HCT116 (cell line): ENCODE data around the gene LPIN1. TPM values are rescaled to one million over a fixed set of nuclear protein-coding genes. Genes with fewer than 3 reads are reported as not detected.

ENCODE experiments used
- ATAC-seq: fragments of 200-7000 bp; cut with Tn5 transposase; 2 replicates; pipeline ENCODE4 v1.9.1; 2020; ENCODE audit warnings: mild to moderate bottlenecking, moderate library complexity
- BruUV-seq: library from RNA; stranded (reverse); fragments of 400-500 nt; replicated peaks from 2 replicates; lab custom pipeline; 2021; lab: Mats Ljungman, UMichigan
- CTCF ChIA-PET: fragments of 300-600 bp; sonication (Branson Sonifier 250); formaldehyde crosslinking; loops from one replicate; lab custom pipeline; 2021; ENCODE audit warnings: antibody characterized with exemption; lab: Charles Lee
- POLR2A ChIA-PET: fragments of 300-600, 350-600 bp; sonication (Branson Sonifier 250); formaldehyde crosslinking; loops from one replicate; lab custom pipeline; 2021; ENCODE audit warnings: antibody characterized with exemption; lab: Charles Lee
- RAD21 ChIA-PET, 2 experiments: fragments of 300-600 bp; sonication (Branson Sonifier 250); formaldehyde crosslinking; loops; one replicate each; lab custom pipeline; 2023; ENCODE audit warnings: low total read pairs in 2 of 2; ENCODE audit not compliant: uncharacterized antibody in 2 of 2, unreplicated experiment in 2 of 2, low non-redundant PET in 1 of 2; lab: Charles Lee
- DNase-seq: peaks from one replicate; pipeline ENCODE4 v3.0.0-alpha.2; 2010; ENCODE audit warnings: low read depth, low spot score
- H2AFZ ChIP-seq: fragments of 200-600 bp; shearing (Covaris generic), sonication (generic); 2 replicates; pipeline ENCODE4 v1.6.1; 2017; ENCODE audit warnings: low read depth, mixed run types, mixed read lengths, antibody characterized with exemption, low read length; ENCODE audit not compliant: poor library complexity, severe bottlenecking
- H3K27ac ChIP-seq: 2 replicates; pipeline ENCODE4 v1.5.1; 2012; ENCODE audit warnings: low read depth, low read length
- H3K27me3 ChIP-seq: fragments of 200-600 bp; sonication (generic); 2 replicates; pipeline ENCODE4 v1.6.1; 2016; ENCODE audit warnings: mixed run types, low read length, mixed read lengths; ENCODE audit not compliant: insufficient read depth
- H3K36me3 ChIP-seq, 2 experiments: fragments of 200-500 bp in 1 of 2; fragments of 200-600 bp in 1 of 2; sonication (Bioruptor generic) in 1 of 2; sonication (generic) in 1 of 2; 2 replicates each; pipeline versions ENCODE4 v1.5.1 to v1.6.1; 2014 to 2016; ENCODE audit warnings: low read length in 2 of 2, inconsistent platforms in 1 of 2, mixed read lengths in 1 of 2, mixed run types in 1 of 2; ENCODE audit not compliant: insufficient read depth in 2 of 2, control insufficient read depth in 1 of 2
- H3K4me1 ChIP-seq, 2 experiments: fragments of 200-600 bp in 1 of 2; sonication (generic) in 1 of 2; 2 replicates each; pipeline versions ENCODE4 v1.5.1 to v1.6.1; 2012 to 2017; ENCODE audit warnings: low read length in 2 of 2, inconsistent platforms in 1 of 2, mild to moderate bottlenecking in 1 of 2, mixed read lengths in 1 of 2, mixed run types in 1 of 2, moderate library complexity in 1 of 2; ENCODE audit not compliant: insufficient read depth in 2 of 2, control insufficient read depth in 1 of 2
- H3K4me2 ChIP-seq: fragments of 200-600 bp; sonication (generic); 2 replicates; pipeline ENCODE4 v1.6.1; 2017; ENCODE audit warnings: mixed run types, low read length, mixed read lengths
- H3K4me3 ChIP-seq, 2 experiments: fragments of 200-600 bp in 1 of 2; sonication (generic) in 1 of 2; replicated peaks in 1 of 2; 2 replicates each; pipeline ENCODE4 v1.5.1; 2011 to 2016; ENCODE audit warnings: low read length in 2 of 2, control low read depth in 1 of 2, low read depth in 1 of 2, mild to moderate bottlenecking in 1 of 2, mixed read lengths in 1 of 2, mixed run types in 1 of 2
- H3K79me2 ChIP-seq: fragments of 200-600 bp; sonication (generic); 2 replicates; pipeline ENCODE4 v1.6.1; 2017; ENCODE audit warnings: mild to moderate bottlenecking, mixed run types, low read length, moderate library complexity, mixed read lengths; ENCODE audit not compliant: insufficient read depth
- H3K9ac ChIP-seq: fragments of 200-600 bp; sonication (generic); 2 replicates; pipeline ENCODE4 v1.6.1; 2016; ENCODE audit warnings: low read length, mixed read lengths
- H3K9me2 ChIP-seq: fragments of 200-600 bp; sonication (generic), shearing (Covaris generic); 2 replicates; pipeline ENCODE4 v1.6.1; 2017; ENCODE audit warnings: mixed run types, mild to moderate bottlenecking, moderate library complexity; ENCODE audit not compliant: insufficient read depth
- H3K9me3 ChIP-seq, 2 experiments: fragments of 200-500 bp in 1 of 2; fragments of 200-600 bp in 1 of 2; sonication (Bioruptor generic) in 1 of 2; sonication (generic) in 1 of 2; 2 replicates each; pipeline ENCODE4 v1.6.1; 2014 to 2017; ENCODE audit warnings: low read length in 2 of 2, mixed read lengths in 2 of 2, inconsistent platforms in 1 of 2, low read depth in 1 of 2, mild to moderate bottlenecking in 1 of 2, mixed run types in 1 of 2, moderate library complexity in 1 of 2; ENCODE audit not compliant: control insufficient read depth in 1 of 2, insufficient read depth in 1 of 2
- H4K20me1 ChIP-seq: fragments of 200-600 bp; sonication (generic), shearing (Covaris generic); 2 replicates; pipeline ENCODE4 v1.6.1; 2017; ENCODE audit warnings: mixed run types, mild to moderate bottlenecking, moderate library complexity; ENCODE audit not compliant: insufficient read depth
- CBX3 ChIP-seq: IDR thresholded peaks from 2 replicates; pipeline ENCODE4 v1.6.1; 2012; ENCODE audit warnings: low read depth
- CEBPB ChIP-seq: IDR thresholded peaks from 2 replicates; pipeline ENCODE4 v1.6.1; 2012; ENCODE audit warnings: low read depth
- EGR1 ChIP-seq: IDR thresholded peaks from 2 replicates; pipeline ENCODE4 v1.6.1; 2012; ENCODE audit warnings: low read depth
- ELF1 ChIP-seq: IDR thresholded peaks from 2 replicates; pipeline ENCODE4 v1.6.1; 2012; ENCODE audit warnings: low read depth, borderline replicate concordance
- EZH2phosphoT487 ChIP-seq: fragments of 200-600 bp; IDR thresholded peaks from 2 replicates; pipeline ENCODE4 v1.6.1; 2018; ENCODE audit warnings: antibody characterized with exemption, borderline replicate concordance
- FOSL1 ChIP-seq: IDR thresholded peaks from 2 replicates; pipeline ENCODE4 v1.6.1; 2012; ENCODE audit warnings: low read depth
- JUND ChIP-seq: IDR thresholded peaks from 2 replicates; pipeline ENCODE4 v1.6.1; 2012
- POLR2A ChIP-seq: IDR thresholded peaks from 2 replicates; pipeline ENCODE4 v1.7.0; 2011; ENCODE audit warnings: borderline replicate concordance; ENCODE audit not compliant: insufficient read depth, insufficient read length; ENCODE audit errors: extremely low read depth
- POLR2AphosphoS5 ChIP-seq: IDR thresholded peaks from 2 replicates; pipeline ENCODE4 v1.6.1; 2011; ENCODE audit warnings: mild to moderate bottlenecking, low read depth, low read length, moderate library complexity
- RAD21 ChIP-seq: IDR thresholded peaks from 2 replicates; pipeline ENCODE4 v1.6.1; 2012; ENCODE audit warnings: low read depth, mild to moderate bottlenecking
- SIN3A ChIP-seq: IDR thresholded peaks from 2 replicates; pipeline ENCODE4 v1.6.1; 2012; ENCODE audit warnings: low read depth
- SP1 ChIP-seq: IDR thresholded peaks from 2 replicates; pipeline ENCODE4 v1.6.1; 2012; ENCODE audit warnings: low read depth
- SRF ChIP-seq: IDR thresholded peaks from 2 replicates; pipeline ENCODE4 v1.6.1; 2012; ENCODE audit warnings: low read depth
- TCF7L2 ChIP-seq: IDR thresholded peaks from 2 replicates; pipeline ENCODE4 v1.7.0; 2011; ENCODE audit warnings: borderline replicate concordance, inconsistent platforms; ENCODE audit not compliant: insufficient read depth, insufficient read length; ENCODE audit errors: extremely low read depth
- YY1 ChIP-seq: IDR thresholded peaks from 2 replicates; pipeline ENCODE4 v1.6.1; 2011; ENCODE audit warnings: low read length, low read depth, moderate library complexity, mild to moderate bottlenecking; ENCODE audit not compliant: insufficient replicate concordance; ENCODE audit errors: extremely low read depth
- ZFX ChIP-seq: fragments of 450-650 bp; IDR thresholded peaks from 2 replicates; pipeline ENCODE4 v1.6.1; 2017
- ZNF274 ChIP-seq: fragments of 200-500 bp; sonication (Bioruptor generic); IDR thresholded peaks from 2 replicates; pipeline ENCODE4 v1.6.1; 2014; ENCODE audit warnings: mild to moderate bottlenecking, low read depth, low read length, inconsistent platforms
- intact Hi-C: fragments of 100-400 bp; cut with micrococcal nuclease; formaldehyde crosslinking; loops from 2 replicates; pipeline ENCODE4 v1.10.0; 2022
- total RNA-seq: library from RNA; stranded (reverse); gene quantifications from one replicate; pipeline ENCODE4 v1.2.1, GENCODE V29; 2021; ENCODE audit not compliant: unreplicated experiment
- TF ChIP-seq, protein P1 (sequence below), 3 experiments: fragments of 200-600 bp in 1 of 3; sonication (generic) in 1 of 3; IDR thresholded peaks in 2 of 3; conservative IDR thresholded peaks in 1 of 3; 2 replicates each; pipeline ENCODE4 v1.5.1; 2012 to 2017; ENCODE audit warnings: low read depth in 2 of 3, low read length in 2 of 3, antibody characterized with exemption in 1 of 3, borderline replicate concordance in 1 of 3, control low read depth in 1 of 3, mild to moderate bottlenecking in 1 of 3, mixed read lengths in 1 of 3, mixed run types in 1 of 3, moderate library complexity in 1 of 3; ENCODE audit not compliant: insufficient read depth in 1 of 3
- TF ChIP-seq, protein P2 (sequence below): IDR thresholded peaks from 2 replicates; pipeline ENCODE4 v1.6.1; 2012
- TF ChIP-seq, protein P3 (sequence below): IDR thresholded peaks from 2 replicates; pipeline ENCODE4 v1.6.1; 2012
- TF ChIP-seq, protein P4 (sequence below): IDR thresholded peaks from 2 replicates; pipeline ENCODE4 v1.6.1; 2012; ENCODE audit warnings: low read depth

LPIN1 gene
- total RNA-seq, 1 experiment from 2014 or later, result 16.7 TPM

DNA sequence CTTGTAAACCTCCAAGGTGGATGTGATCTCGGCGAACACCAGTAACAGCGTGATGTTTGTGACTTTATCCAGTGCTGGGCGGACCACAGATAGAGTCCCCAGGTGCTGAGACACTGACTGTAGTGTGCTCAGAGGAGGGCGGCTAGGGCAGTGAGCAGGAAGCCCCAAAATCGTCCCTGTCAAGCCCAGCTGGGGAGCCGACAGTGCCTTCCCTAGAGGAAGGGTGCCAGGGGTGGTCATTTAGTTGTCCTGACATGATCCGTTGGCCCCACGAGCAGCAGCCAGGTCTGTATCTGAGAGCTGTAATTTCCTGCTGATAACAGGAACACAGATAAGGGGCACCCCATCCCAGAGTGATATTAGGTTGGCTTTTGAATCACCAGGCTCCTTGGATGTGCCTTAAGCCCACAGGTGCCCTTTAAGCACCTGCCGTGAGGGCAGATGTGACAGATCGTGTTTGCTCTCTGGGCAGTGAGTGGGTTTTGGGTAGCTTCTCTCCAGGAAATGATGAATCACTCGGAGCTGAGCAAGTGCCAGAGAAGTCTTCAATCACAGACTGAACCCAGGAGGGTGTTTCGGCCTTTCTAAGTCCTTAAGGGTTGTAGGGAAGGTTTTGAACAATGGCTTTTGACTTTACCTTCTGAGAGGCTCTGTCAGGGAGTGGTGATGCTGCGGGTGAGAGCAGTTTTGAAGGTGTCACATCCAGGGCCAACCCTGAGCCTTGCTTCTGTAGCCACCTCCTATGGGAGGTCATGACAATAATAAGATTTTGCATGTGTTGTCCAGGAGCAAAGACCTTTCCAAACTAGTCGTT, 7.7 kb downstream of the LPIN1 start:
- Histone ChIP-seq H3K27me3 (no peaks in the 10 kb centered on the region), H3K9me2 (no peaks in the 10 kb centered on the region), H4K20me1 (no peaks in the 10 kb centered on the region), H3K27ac (0 out of 2 replicates have a peak overlapping the region, but pooled peaks have one; percentile 21), H3K9ac (peak overlapping the region; percentile 13; the same call in 1 of the 2 replicates), H3K36me3 (no peaks in the 10 kb centered on the region), H3K4me1 (peaks cover 32 to 41% of the 10 kb centered on the region in 2 experiments), H2AFZ (no peak overlapping the region), H3K4me3 (peak overlapping the region in 1 of 2 experiments; percentile 23; a peak in 1 of 4 replicates), H3K4me2 (peak overlapping the region; percentile 66), H3K79me2 (peaks cover 5% of the 10 kb centered on the region), H3K9me3 (no peaks in the 10 kb centered on the region)
- ChIA-PET CTCF (interaction anchor here (0.9 to 2.0 kb wide), 6 partner anchors 10 to 66 kb away, joined by 3 to 11 read pairs (median 3); no protein-coding TSS in a partner anchor), POLR2A (interaction anchor here (0.6 to 1.0 kb wide), 2 partner anchors 10 to 18 kb away, joined by 3 read pairs; no protein-coding TSS in a partner anchor), RAD21 (no interaction called here)
- intact Hi-C loops, result no loop called here
- no TSS peak for BruUV-seq
- peak; percentile 78 for ATAC-seq
- DNase-seq, result no peak
- TF ChIP-seq CEBPB (no peak), POLR2A (no peak), POLR2AphosphoS5 (no peak), RAD21 (no peak), EGR1 (no peak), ZFX (no peak), SP1 (peak; percentile 62), SRF (no peak), FOSL1 (peak; percentile 73), CBX3 (0 out of 2 replicates have a peak, but pooled peaks have one; percentile 28), EZH2phosphoT487 (no peak), ZNF274 (no peak), ELF1 (no peak), YY1 (no peak), TCF7L2 (no peak), SIN3A (no peak), JUND (peak; percentile 76)
- TF ChIP-seq, protein P1, sequence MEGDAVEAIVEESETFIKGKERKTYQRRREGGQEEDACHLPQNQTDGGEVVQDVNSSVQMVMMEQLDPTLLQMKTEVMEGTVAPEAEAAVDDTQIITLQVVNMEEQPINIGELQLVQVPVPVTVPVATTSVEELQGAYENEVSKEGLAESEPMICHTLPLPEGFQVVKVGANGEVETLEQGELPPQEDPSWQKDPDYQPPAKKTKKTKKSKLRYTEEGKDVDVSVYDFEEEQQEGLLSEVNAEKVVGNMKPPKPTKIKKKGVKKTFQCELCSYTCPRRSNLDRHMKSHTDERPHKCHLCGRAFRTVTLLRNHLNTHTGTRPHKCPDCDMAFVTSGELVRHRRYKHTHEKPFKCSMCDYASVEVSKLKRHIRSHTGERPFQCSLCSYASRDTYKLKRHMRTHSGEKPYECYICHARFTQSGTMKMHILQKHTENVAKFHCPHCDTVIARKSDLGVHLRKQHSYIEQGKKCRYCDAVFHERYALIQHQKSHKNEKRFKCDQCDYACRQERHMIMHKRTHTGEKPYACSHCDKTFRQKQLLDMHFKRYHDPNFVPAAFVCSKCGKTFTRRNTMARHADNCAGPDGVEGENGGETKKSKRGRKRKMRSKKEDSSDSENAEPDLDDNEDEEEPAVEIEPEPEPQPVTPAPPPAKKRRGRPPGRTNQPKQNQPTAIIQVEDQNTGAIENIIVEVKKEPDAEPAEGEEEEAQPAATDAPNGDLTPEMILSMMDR (IDR thresholded peaks at IDR 0.05 in 2 of 3, conservative IDR thresholded peaks at IDR 0.05 in 1 of 3; ENCODE audit: borderline replicate concordance in 1 of 3, insufficient read depth in 1 of 3, low read depth in 2 of 3, low read length in 2 of 3), result no peak
- TF ChIP-seq, protein P2, sequence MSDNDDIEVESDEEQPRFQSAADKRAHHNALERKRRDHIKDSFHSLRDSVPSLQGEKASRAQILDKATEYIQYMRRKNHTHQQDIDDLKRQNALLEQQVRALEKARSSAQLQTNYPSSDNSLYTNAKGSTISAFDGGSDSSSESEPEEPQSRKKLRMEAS, result no peak
- TF ChIP-seq, protein P3, sequence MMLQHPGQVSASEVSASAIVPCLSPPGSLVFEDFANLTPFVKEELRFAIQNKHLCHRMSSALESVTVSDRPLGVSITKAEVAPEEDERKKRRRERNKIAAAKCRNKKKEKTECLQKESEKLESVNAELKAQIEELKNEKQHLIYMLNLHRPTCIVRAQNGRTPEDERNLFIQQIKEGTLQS, result no peak
- TF ChIP-seq, protein P4, sequence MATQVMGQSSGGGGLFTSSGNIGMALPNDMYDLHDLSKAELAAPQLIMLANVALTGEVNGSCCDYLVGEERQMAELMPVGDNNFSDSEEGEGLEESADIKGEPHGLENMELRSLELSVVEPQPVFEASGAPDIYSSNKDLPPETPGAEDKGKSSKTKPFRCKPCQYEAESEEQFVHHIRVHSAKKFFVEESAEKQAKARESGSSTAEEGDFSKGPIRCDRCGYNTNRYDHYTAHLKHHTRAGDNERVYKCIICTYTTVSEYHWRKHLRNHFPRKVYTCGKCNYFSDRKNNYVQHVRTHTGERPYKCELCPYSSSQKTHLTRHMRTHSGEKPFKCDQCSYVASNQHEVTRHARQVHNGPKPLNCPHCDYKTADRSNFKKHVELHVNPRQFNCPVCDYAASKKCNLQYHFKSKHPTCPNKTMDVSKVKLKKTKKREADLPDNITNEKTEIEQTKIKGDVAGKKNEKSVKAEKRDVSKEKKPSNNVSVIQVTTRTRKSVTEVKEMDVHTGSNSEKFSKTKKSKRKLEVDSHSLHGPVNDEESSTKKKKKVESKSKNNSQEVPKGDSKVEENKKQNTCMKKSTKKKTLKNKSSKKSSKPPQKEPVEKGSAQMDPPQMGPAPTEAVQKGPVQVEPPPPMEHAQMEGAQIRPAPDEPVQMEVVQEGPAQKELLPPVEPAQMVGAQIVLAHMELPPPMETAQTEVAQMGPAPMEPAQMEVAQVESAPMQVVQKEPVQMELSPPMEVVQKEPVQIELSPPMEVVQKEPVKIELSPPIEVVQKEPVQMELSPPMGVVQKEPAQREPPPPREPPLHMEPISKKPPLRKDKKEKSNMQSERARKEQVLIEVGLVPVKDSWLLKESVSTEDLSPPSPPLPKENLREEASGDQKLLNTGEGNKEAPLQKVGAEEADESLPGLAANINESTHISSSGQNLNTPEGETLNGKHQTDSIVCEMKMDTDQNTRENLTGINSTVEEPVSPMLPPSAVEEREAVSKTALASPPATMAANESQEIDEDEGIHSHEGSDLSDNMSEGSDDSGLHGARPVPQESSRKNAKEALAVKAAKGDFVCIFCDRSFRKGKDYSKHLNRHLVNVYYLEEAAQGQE, result no peak
